GM11168 (cell line): ENCODE results near the gene LINGO4.

ENCODE experiments used
- in situ Hi-C: fragments of 300-500 bp; cut with MboI; formaldehyde crosslinking; loops from one replicate; pipeline ENCODE4 v1.12.0; 2022; ENCODE audit warnings: low sequenced_read_pairs; ENCODE audit not compliant: unreplicated experiment

LINGO4 gene

DNA sequence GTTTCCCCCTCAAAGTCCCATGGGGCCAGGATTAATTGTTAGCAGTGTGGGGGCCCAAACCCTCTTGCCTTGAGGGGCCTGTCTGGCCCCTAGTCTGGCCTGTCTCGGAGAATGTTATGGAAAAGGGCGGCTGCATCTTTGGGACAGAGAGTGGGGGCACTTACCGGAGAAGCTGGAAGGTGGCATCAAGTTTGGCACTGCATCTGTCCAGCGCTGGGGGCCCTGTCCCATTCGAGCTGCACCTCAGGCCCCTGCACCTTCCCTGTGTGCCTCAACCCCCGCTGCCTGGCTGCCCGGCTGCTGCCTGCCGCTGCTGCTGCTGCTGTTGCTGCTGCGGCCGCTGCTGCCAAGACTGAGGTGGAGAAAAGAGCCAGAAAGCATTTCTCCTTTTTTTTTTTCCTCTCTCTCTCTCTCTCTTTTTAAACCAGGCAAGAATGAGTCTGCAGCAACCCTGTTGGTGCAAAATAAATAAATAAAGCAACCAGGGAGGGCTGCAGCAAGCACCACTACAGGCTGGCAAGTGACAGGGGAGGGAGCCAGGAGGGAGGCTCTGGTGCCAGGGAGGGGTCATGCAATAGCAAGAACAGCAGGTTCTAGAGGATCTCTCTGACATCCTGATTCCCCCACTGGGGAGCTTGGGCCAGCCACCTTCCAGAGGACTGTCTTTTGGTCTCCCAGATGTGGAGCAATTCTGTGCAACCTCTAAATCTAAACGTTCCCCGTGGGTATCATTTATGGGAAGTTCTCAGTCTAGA is at the start of gene LINGO4:
Gene LINGO4 (minus strand): TSS at position 354 of the 755 bp plus-strand sequence. CDS start 2,715 bp downstream, outside the sequence.
- in situ Hi-C loops, result no loop called here

DNA sequence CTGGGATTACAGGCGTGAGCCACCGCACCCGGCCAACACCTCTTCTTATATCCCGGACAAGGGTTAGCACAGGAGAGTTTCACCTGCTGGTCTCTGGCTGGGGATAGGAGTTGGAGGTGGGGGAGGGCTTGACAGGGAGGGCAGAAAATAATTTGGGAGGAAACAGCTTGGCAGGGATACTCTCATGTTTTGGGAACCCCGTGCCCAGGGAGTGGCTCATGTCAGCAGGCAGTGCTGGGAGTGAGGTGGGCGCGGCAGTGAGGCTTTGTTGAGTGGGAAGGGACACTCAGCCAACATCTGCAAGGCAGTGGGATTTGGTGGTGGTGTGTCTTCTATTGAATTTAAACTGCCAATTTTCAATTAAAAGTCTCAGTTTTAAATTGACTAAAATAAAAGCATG is 49.4 kb upstream of the LINGO4 start:
- in situ Hi-C loops, result no loop called here

GRCh38 chr1:151853411-151853943 is 48.3 kb upstream of the LINGO4 start, which contains the start of gene THEM5:
THEM5 (minus strand) TSS chr1:151853712; CDS start chr1:151853565, 147 bp downstream.
- in situ Hi-C loops, result no loop called here

- in situ Hi-C loops, result no loop called here
Observed at GRCh38 chr1:151852733-151853132, 47.5 kb upstream of the LINGO4 start.

DNA sequence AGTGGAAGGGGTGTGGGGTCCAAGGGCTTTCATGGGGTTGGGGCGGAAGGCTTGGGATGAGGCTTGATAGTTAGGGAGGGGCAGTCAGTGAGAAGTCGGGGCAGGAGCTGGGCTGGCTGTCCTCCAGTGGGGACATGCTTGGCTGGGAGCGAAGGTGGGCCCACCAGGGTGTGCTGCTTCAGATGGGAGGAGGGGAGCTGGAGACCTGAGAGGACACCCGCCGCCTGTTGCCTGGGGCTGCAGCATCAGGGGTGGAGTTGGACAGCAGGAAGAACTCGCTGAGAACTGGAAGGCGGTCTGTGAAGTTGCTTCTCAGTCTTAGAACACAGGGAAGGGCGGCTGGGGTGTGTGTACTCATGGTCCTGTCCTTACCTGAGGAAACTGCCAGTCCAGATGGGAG is 46.7 kb upstream of the LINGO4 start:
- in situ Hi-C loops, result no loop called here

GRCh38 chr1:151849871-151850270 is 44.7 kb upstream of the LINGO4 start:
- in situ Hi-C loops, result no loop called here

DNA sequence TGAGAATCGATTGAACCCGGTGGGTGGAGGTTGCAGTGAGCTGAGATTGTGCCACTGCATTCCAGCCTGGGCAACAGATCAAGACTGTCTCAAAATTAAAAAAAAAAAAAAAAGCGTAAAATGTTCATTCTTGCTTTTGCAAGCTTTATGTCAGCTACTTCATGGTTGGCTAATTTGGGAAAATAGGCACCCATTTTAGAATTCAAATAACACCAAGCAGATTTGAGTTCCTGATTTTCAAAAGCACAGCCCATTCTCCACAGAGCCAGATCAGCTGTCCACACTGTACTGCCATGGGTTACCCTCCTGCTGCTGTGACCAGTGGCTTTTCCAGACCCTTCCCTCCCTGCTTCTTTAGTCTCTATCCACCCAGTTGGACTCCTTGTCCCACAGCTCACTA is 43.9 kb upstream of the LINGO4 start:
- in situ Hi-C loops, result no loop called here

GRCh38 chr1:151847867-151848596 is 42.8 kb upstream of the LINGO4 start:
- in situ Hi-C loops, result no loop called here

- in situ Hi-C loops, result no loop called here
Observed at GRCh38 chr1:151846686-151847237, 41.5 kb upstream of the LINGO4 start.

DNA sequence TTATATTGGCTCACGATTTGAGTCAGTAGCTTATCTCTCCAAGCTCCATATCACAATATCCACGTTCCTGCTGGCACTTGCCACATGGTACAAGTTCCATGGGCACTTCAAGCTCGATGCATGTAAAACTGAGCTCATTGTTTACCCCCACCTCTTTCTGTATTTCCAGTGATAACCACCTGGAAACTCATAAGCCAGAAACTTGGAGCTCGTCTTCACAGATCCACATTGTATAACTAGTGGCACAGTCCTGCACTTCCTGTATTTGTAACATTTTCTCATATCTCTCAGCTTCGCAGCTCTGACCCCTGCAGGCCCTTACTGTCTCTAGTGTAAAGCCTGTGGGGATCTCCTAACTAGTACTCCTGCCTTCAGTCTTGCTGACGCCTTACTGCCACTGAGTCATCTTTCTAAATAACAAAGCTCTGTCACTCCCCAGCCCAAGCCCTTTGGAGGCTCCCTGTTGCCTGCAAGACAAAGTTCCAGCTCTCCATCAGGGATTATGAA is 40.9 kb upstream of the LINGO4 start:
- in situ Hi-C loops, result no loop called here

DNA sequence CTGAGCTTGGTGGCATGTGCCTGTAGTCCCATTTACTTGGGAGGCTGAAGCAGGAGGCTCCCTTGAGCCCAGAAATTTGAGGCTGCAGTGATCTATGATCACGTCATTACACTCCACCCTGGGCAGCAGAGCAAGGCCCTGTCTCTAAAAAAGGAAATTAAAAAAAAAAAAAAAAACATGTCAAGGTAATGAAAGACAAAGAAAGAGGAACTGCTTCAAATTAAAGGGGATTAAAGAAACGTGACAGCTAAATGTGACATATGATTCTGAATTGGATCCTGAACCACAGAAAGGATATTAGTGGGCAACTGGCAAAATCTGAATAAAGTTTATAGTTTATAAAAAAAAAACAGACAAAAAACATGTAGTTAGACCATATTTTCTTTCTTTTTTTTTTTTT is 38.2 kb upstream of the LINGO4 start:
- in situ Hi-C loops, result no loop called here

DNA sequence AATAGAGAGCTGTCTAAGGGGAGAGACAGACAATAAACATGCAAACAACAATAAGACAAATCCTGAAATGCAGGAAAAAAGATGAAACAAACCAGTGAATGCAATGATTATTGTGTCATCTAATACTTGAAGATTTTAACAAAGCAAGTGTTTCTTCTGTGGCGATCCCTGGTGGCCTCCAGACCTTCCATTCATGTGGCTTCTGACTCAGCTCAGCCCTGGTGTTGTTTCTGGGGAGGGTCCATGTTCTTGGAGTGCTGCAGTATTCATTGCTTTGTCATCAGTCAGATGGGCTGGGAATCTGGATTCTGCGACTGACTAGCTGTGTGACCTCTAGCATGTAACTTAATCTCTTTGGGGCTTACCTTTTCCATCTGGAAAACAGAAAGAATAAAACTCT is 35.9 kb upstream of the LINGO4 start:
- in situ Hi-C loops, result no loop called here

DNA sequence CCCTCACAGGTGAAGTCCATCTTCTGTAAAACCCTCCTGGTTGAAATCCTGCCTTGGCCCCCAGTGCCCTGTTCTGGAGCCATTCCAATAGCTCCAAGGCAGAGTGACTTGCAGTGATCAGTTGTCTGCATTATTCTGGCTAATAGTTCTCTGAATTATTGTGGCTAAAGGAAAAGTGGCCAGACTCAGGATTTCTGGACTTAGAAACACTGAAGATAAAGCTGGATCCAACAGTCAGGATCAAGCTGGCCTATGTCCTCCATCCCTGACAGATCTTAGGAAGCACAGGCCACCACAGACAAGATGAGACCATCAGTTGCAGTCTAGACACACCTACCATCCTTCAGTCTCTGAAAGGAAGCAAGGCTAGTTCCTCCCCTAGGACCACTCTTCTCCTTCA is 35.2 kb upstream of the LINGO4 start:
- in situ Hi-C loops, result no loop called here

DNA sequence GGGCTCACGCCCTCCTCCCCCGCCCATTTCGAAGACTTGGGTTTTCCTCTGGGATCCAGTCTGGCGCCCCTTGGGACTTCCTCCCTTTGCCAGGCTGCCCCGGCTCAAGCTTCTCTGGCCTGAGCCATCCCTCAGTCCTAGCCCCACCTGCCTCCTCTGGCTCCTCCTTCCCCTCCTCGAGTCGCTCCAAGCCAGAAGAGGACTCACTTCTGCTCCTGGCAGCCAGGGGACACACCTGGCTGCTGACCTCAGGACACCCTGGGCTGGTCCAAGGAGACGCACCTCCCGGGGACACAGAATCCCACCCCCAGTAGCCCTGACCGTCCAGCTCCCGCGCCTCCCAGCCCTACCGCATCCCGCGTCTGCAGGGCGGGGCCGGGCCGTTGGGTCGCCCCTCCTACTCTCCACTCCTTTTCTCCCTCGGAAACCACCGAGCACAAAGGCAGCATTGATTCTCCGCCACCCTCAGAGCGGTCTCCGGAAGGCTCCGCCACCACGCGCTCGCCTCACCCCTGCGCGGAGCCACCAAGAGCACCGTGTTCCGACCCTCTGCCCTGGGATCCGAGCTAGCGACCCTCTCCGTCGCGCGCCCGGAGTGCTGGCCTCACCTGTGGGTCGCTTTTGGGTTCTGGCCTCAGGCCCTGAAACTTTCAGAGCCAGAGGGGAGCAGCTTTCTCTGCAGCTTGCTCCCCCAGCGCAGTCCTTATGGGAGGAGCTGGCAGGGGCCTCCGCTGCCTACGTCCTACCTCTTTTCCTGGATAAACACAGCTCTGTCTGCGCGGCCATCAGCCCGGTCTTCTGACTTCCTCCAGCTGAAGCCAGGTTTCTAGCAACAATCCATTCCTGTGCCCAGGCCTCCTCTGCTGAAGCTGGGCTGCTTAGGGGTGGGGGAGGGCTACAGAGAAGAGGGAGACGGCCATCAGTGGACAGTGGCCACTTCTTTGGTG is 34.5 kb upstream of the LINGO4 start, which contains the start of gene C2CD4D:
Gene C2CD4D (minus strand): TSS at position 364 of the 947 bp plus-strand sequence. CDS start 831 bp downstream, outside the sequence.
- in situ Hi-C loops, result no loop called here

GRCh38 chr1:151839082-151839412 is 33.8 kb upstream of the LINGO4 start:
- in situ Hi-C loops, result no loop called here

DNA sequence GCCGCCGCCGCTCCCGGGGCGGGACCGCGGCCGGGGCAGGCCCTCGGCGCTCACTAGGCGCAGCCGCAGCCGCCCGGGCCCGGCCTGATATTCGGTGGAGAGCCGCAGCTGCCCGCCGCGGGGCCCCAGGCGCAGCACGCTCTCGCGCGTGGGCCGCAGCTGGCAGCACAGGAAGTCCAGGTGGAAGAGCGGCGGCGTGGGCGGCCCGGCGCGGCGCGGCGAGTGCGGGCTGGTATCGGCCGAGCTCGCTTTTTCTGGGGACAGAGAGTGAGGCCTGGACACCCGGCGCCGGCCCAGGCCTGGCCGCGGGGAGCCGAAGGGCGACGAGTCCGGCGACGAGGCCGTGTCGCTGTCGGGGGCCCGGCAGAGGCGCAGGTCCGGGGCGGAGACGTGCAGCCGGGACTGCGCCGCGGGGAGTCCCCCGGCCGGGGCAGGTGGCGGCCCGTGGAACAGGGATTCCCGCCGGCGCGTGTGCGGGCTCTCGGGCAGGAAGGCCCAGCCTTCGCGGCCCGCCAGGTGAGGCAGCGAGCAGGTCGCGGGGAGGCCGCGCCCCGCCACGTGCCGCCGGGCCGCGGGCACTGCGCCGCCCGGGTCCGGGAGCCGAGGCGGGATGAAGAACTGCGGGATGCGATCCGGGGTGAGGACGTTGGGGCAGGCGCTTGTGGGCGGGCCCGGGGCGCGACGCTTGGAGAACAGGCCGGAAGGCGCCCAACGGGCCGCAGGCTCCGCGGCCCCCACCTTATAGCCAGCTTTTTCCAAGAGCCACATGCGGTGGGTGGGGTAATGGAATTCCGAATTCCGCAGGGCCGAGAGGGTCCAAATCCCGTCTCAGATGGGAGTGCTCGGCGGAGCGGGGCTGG is 33.2 kb upstream of the LINGO4 start:
- in situ Hi-C loops, result no loop called here

DNA sequence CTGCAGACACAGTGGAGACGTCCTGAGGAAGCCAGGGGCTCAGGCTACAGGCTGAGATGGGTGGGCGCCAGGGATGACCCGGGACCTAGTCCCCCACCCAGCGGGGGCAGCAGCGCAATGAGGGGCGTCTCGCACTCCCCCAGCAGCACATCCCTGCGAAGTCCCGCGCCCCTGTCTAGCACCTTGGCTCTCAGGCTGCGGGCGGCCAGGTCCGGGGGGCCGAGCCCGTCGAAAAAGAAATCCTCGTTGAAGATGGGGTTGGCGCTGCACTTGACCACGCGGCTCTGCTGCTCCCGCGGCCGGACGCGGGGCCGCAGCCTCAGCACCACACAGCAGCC is 32.6 kb upstream of the LINGO4 start:
- in situ Hi-C loops, result no loop called here

DNA sequence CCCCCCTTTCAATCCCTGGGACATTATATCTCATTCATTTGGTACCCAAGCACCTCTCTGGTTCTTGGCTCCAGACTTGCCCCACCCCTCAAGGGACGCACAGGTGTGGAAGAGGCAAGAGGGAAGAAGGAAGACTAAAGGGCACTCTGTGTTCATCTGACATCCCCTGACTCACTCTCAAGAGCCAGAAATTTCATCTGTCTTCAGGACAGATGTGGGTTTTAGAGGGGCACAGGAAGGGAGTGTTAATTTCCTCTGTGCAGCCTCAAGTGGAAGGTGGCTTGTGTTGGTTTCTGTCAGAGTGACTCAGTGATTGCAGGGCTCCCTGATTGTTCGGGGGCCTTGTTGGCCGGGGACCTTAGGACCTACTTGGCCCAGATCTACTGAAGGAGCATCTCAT is 32.0 kb upstream of the LINGO4 start:
- in situ Hi-C loops, result no loop called here

DNA sequence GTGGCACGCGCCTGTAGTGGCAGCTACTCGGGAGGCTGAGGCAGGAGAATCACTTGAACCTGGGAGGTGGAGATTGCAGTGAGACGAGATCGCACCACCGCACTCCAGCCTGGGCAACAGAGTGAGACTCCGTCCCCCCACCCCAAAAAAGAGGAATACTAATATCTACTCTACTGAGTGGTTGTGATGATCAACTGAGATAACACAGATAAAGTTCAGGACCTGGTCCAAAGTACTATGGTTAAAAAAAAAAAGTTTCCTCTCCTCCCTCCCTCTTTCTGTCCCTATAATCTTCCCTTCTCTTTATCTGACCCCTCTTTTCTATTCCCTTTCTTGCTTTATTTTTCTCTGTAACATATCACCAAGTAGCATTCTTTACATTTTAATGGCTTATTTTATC is 30.4 kb upstream of the LINGO4 start:
- in situ Hi-C loops, result no loop called here
